Endothelial cell of umbilical vein (primary cell): ENCODE data around the gene SDC1. TPM values are rescaled to one million over a fixed set of nuclear protein-coding genes. Genes with fewer than 3 reads are reported as not detected.

Experiments
- BruUV-seq: library from RNA; stranded (reverse); fragments of 400-500 nt; replicated peaks from 2 replicates; lab custom pipeline; 2021; lab: Mats Ljungman, UMichigan
- CTCF ChIA-PET: fragments of 300-600, 350-600 bp; sonication (Branson Sonifier 250); formaldehyde crosslinking; loops from one replicate; lab custom pipeline; 2021; ENCODE audit warnings: antibody characterized with exemption, inconsistent platforms; lab: Charles Lee
- POLR2A ChIA-PET: fragments of 300-600, 350-600 bp; sonication (Branson Sonifier 250); formaldehyde crosslinking; loops from one replicate; lab custom pipeline; 2021; ENCODE audit warnings: antibody characterized with exemption, inconsistent platforms; lab: Charles Lee
- DNase-seq: peaks from one replicate; pipeline ENCODE4 v3.0.0-alpha.2; 2011; ENCODE audit warnings: low read depth, low spot score
- FAIRE-seq: peaks from 2 replicates; lab custom pipeline; 2011; peaks lifted over from hg19 to GRCh38; lab: Jason Lieb, UNC
- H2AFZ ChIP-seq: 2 replicates; pipeline ENCODE4 v1.6.0; 2012; ENCODE audit warnings: low read depth, low read length, control low read depth, inconsistent platforms
- H3K27ac ChIP-seq: 2 replicates; pipeline ENCODE4 v1.5.1; 2011; ENCODE audit warnings: low read depth, mild to moderate bottlenecking, control low read depth, low read length, moderate library complexity; ENCODE audit not compliant: insufficient read depth
- H3K27me3 ChIP-seq, 2 experiments: 2 replicates each; pipeline versions ENCODE4 v1.6.0 to v1.6.1; 2011; ENCODE audit warnings: low read length in 2 of 2, mixed read lengths in 1 of 2; ENCODE audit not compliant: control insufficient read depth in 2 of 2, insufficient read depth in 2 of 2
- H3K36me3 ChIP-seq, 2 experiments: 2 replicates in 1 of 2; 3 replicates in 1 of 2; pipeline ENCODE4 v1.5.1; 2011; ENCODE audit warnings: low read length in 2 of 2, mild to moderate bottlenecking in 1 of 2, moderate library complexity in 1 of 2; ENCODE audit not compliant: control insufficient read depth in 2 of 2, insufficient read depth in 2 of 2; ENCODE audit errors: extremely low read depth in 1 of 2
- H3K4me1 ChIP-seq: 3 replicates; pipeline ENCODE4 v1.5.1; 2011; ENCODE audit warnings: mild to moderate bottlenecking, low read length; ENCODE audit not compliant: control insufficient read depth, insufficient read depth; ENCODE audit errors: extremely low read depth
- H3K4me2 ChIP-seq: 2 replicates; pipeline ENCODE4 v1.6.1; 2011; ENCODE audit warnings: low read length, control low read depth, mixed read lengths; ENCODE audit not compliant: insufficient read depth
- H3K4me3 ChIP-seq, 3 experiments: fragments of 200-600 bp in 1 of 3; sonication (generic), shearing (Covaris generic) in 1 of 3; replicated peaks in 1 of 3; 2 replicates each; pipeline ENCODE4 v1.5.1; 2011 to 2016; ENCODE audit warnings: control low read depth in 3 of 3, low read length in 3 of 3, mild to moderate bottlenecking in 2 of 3, inconsistent platforms in 1 of 3, low read depth in 1 of 3, moderate library complexity in 1 of 3; ENCODE audit not compliant: insufficient read depth in 1 of 3
- H3K79me2 ChIP-seq: 2 replicates; pipeline ENCODE4 v1.6.0; 2012; ENCODE audit warnings: low read length, inconsistent platforms; ENCODE audit not compliant: control insufficient read depth, insufficient read depth
- H3K9ac ChIP-seq: replicated peaks from 2 replicates; pipeline ENCODE3; 2011; ENCODE audit warnings: low read length, control low read depth; ENCODE audit not compliant: insufficient read depth; ENCODE audit errors: extremely low read depth
- H3K9me1 ChIP-seq: replicated peaks from 3 replicates; pipeline ENCODE4 v1.6.0; 2011; ENCODE audit warnings: mild to moderate bottlenecking, low read length; ENCODE audit not compliant: control insufficient read depth, insufficient read depth; ENCODE audit errors: extremely low read depth
- H3K9me3 ChIP-seq: replicated peaks from 2 replicates; pipeline ENCODE4 v1.5.1; 2012; ENCODE audit warnings: low read length, inconsistent platforms; ENCODE audit not compliant: control insufficient read depth, insufficient read depth
- H4K20me1 ChIP-seq: replicated peaks from 2 replicates; pipeline ENCODE3; 2011; ENCODE audit warnings: mild to moderate bottlenecking, low read length; ENCODE audit not compliant: control insufficient read depth, insufficient read depth; ENCODE audit errors: extremely low read depth
- EZH2 ChIP-seq: IDR thresholded peaks from 2 replicates; pipeline ENCODE4 v1.6.1; 2012; ENCODE audit warnings: borderline replicate concordance, low read depth, mild to moderate bottlenecking, moderate library complexity, low read length, inconsistent platforms; ENCODE audit not compliant: severe bottlenecking
- FOS ChIP-seq: IDR thresholded peaks from 2 replicates; pipeline ENCODE4 v1.6.1; 2011; ENCODE audit warnings: mild to moderate bottlenecking, low read length, moderate library complexity, borderline replicate concordance; ENCODE audit not compliant: insufficient read depth
- GATA2 ChIP-seq: IDR thresholded peaks from 2 replicates; pipeline ENCODE4 v1.7.0; 2011; ENCODE audit warnings: low read depth, mild to moderate bottlenecking, moderate library complexity, mixed read lengths, low read length; ENCODE audit not compliant: insufficient read length, insufficient read depth
- JUN ChIP-seq: IDR thresholded peaks from 2 replicates; pipeline ENCODE4 v1.6.1; 2011; ENCODE audit warnings: borderline replicate concordance, low read depth; ENCODE audit not compliant: insufficient read length, insufficient read depth
- MYC ChIP-seq: IDR thresholded peaks from one replicate; pipeline ENCODE4 v1.6.1; 2011; ENCODE audit warnings: mild to moderate bottlenecking, low read depth, low read length
- POLR2A ChIP-seq: IDR thresholded peaks from 2 replicates; pipeline ENCODE4 v1.6.1; 2012; ENCODE audit warnings: low read depth, mild to moderate bottlenecking, control low read depth, low read length
- POLR2AphosphoS5 ChIP-seq: IDR thresholded peaks from 2 replicates; pipeline ENCODE4 v1.6.1; 2012; ENCODE audit warnings: low read depth, mild to moderate bottlenecking, control low read depth, low read length, moderate library complexity; ENCODE audit not compliant: insufficient read depth
- dilution Hi-C: fragments of 300-500 bp; cut with MboI; formaldehyde crosslinking; loops from one replicate; pipeline ENCODE4 v1.15.0; 2019; ENCODE audit warnings: low sequenced_read_pairs; ENCODE audit not compliant: extremely low pct_ligation_motif_present
- intact Hi-C: fragments of 100-400 bp; cut with micrococcal nuclease; formaldehyde crosslinking; loops from one replicate; pipeline ENCODE4 v1.10.0; 2022
- polyA plus RNA-seq, 4 experiments: library from polyadenylated mRNA; depleted of rRNA in 3 of 4; stranded (reverse) in 3 of 4; unstranded in 1 of 4; fragments of >200 nt; gene quantifications; 2 replicates each; pipeline versions ENCODE4 v1.2.1 to v1.2.3, GENCODE V29; 2011 to 2012; ENCODE audit warnings: missing spikeins in 1 of 4
- total RNA-seq: library from RNA; stranded (reverse); gene quantifications from 2 replicates; pipeline ENCODE4 v1.2.3, GENCODE V29; 2021
- TF ChIP-seq, protein P1 (sequence below): IDR thresholded peaks from 2 replicates; pipeline ENCODE4 v1.6.1; 2011; ENCODE audit not compliant: insufficient read depth, insufficient read length
- TF ChIP-seq, protein P2 (sequence below), 2 donors: IDR thresholded peaks; 1 replicate in 1 of 2; 2 replicates in 1 of 2; pipeline ENCODE4 v1.5.1; 2011; ENCODE audit warnings: low read length in 2 of 2, mild to moderate bottlenecking in 2 of 2, moderate library complexity in 2 of 2, control low read depth in 1 of 2, inconsistent platforms in 1 of 2, low read depth in 1 of 2; ENCODE audit not compliant: insufficient read depth in 1 of 2; ENCODE audit errors: extremely low read depth in 1 of 2

SDC1 gene
- total and polyA plus RNA-seq, 2 donors (not counting 3 experiments of a cell fraction or from before 2014, with no cell fraction given) = 3.2 to 4.0 TPM

DNA sequence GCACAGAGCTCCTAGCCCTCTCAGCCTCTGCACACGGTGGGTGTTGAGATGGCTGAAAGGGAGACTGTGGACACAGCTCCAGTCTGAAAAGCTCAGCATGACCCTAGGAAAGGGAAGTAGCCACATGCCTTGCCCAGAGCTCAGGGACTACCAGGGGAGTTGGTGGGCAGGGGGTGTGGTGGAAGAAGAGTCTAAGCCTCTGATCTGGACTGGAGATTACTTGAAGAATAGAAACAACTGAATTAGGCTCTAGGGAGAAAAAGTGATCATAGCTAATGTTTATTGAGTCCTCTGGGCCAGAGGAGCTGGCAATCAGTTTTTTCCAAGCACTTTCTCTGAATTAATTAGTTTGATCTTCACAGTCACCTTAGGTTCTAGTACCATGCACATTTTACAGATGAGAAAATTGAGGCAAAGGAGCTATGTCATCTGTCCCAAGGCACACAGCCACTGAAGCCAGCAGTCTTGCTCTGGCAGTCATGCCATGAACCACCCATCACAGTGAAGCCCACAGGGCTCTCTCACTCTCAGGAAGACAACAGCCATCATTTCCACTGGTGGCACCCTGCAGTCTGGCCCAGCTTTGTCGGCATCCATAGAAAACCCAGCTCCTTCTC, 10.3 kb downstream of the SDC1 start:
- no peaks in the 10 kb centered on the region for H3K36me3 ChIP-seq
- no peaks in the 10 kb centered on the region for H3K27me3 ChIP-seq
- no peak overlapping the region for H3K4me3 ChIP-seq
- DNase-seq (no peak), FAIRE-seq (no peak)
- H3K9ac ChIP-seq = no peak overlapping the region
- H3K4me2 ChIP-seq = no peak overlapping the region
- CTCF ChIA-PET = interaction anchor here (1.2 to 2.1 kb wide), 4 partner anchors 9 to 79 kb away, joined by 3 to 8 read pairs (median 4); partner anchors contain the start of gene SDC1
- no peaks in the 10 kb centered on the region for H3K79me2 ChIP-seq
- no peak overlapping the region for H2AFZ ChIP-seq
- H4K20me1 ChIP-seq = no peaks in the 10 kb centered on the region
- POLR2A ChIA-PET = no interaction called here
- dilution Hi-C loops (no loop called here), intact Hi-C loops (no loop called here)
- BruUV-seq = no TSS peak
- H3K27ac ChIP-seq = no peak overlapping the region
- no peaks in the 10 kb centered on the region for H3K9me1 ChIP-seq
- peaks cover 6% of the 10 kb centered on the region for H3K4me1 ChIP-seq
- no peaks in the 10 kb centered on the region for H3K9me3 ChIP-seq
- TF ChIP-seq, protein P1, sequence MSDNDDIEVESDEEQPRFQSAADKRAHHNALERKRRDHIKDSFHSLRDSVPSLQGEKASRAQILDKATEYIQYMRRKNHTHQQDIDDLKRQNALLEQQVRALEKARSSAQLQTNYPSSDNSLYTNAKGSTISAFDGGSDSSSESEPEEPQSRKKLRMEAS = no peak
- TF ChIP-seq EZH2 = no peak

- H3K27ac ChIP-seq = no peak overlapping the region
- no peaks in the 10 kb centered on the region for H3K79me2 ChIP-seq
- H3K9me3 ChIP-seq = no peaks in the 10 kb centered on the region
- no peaks in the 10 kb centered on the region for H3K36me3 ChIP-seq
- H3K4me2 ChIP-seq = no peak overlapping the region
- no peak overlapping the region for H3K4me3 ChIP-seq
- TF ChIP-seq GATA2 = no peak
- TF ChIP-seq, protein P2, sequence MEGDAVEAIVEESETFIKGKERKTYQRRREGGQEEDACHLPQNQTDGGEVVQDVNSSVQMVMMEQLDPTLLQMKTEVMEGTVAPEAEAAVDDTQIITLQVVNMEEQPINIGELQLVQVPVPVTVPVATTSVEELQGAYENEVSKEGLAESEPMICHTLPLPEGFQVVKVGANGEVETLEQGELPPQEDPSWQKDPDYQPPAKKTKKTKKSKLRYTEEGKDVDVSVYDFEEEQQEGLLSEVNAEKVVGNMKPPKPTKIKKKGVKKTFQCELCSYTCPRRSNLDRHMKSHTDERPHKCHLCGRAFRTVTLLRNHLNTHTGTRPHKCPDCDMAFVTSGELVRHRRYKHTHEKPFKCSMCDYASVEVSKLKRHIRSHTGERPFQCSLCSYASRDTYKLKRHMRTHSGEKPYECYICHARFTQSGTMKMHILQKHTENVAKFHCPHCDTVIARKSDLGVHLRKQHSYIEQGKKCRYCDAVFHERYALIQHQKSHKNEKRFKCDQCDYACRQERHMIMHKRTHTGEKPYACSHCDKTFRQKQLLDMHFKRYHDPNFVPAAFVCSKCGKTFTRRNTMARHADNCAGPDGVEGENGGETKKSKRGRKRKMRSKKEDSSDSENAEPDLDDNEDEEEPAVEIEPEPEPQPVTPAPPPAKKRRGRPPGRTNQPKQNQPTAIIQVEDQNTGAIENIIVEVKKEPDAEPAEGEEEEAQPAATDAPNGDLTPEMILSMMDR (IDR thresholded peaks at IDR 0.05; ENCODE audit: extremely low read depth in 1 of 2, insufficient read depth in 1 of 2, low read depth in 1 of 2, low read length in 2 of 2) = no peak
- TF ChIP-seq POLR2A = no peak
- TF ChIP-seq FOS = no peak
- TF ChIP-seq EZH2 = no peak
- no peak for TF ChIP-seq POLR2AphosphoS5
- no peak for TF ChIP-seq JUN
- TF ChIP-seq MYC = no peak
- TF ChIP-seq, protein P1 = no peak
- intact Hi-C loops = no loop called here
- H4K20me1 ChIP-seq = no peaks in the 10 kb centered on the region
- BruUV-seq = no TSS peak
- no peaks in the 10 kb centered on the region for H3K27me3 ChIP-seq
- no peak overlapping the region for H3K9ac ChIP-seq
- FAIRE-seq (no peak), DNase-seq (no peak)
- CTCF ChIA-PET = interaction anchor here (1.2 to 2.1 kb wide), 5 partner anchors 8 to 78 kb away, joined by 3 to 8 read pairs (median 4); partner anchors contain the start of gene SDC1
- peaks cover 6% of the 10 kb centered on the region for H3K4me1 ChIP-seq
- dilution Hi-C loops = no loop called here
- POLR2A ChIA-PET = no interaction called here
- no peaks in the 10 kb centered on the region for H3K9me1 ChIP-seq
- no peak overlapping the region for H2AFZ ChIP-seq
These were observed 11.0 kb downstream of the SDC1 start for GRCh38 chr2:20213651-20214565.
